Measurements from ENCODE around the gene MYEOV. TPM values are rescaled to one million over a fixed set of nuclear protein-coding genes. Genes with fewer than 3 reads are reported as not detected.

The MYEOV gene
- total and polyA plus RNA-seq, 2 of the 8 experiments (the other 6 are each of a cell fraction or from before 2014, with no cell fraction given) = 0.44 to 0.67 TPM

DNA sequence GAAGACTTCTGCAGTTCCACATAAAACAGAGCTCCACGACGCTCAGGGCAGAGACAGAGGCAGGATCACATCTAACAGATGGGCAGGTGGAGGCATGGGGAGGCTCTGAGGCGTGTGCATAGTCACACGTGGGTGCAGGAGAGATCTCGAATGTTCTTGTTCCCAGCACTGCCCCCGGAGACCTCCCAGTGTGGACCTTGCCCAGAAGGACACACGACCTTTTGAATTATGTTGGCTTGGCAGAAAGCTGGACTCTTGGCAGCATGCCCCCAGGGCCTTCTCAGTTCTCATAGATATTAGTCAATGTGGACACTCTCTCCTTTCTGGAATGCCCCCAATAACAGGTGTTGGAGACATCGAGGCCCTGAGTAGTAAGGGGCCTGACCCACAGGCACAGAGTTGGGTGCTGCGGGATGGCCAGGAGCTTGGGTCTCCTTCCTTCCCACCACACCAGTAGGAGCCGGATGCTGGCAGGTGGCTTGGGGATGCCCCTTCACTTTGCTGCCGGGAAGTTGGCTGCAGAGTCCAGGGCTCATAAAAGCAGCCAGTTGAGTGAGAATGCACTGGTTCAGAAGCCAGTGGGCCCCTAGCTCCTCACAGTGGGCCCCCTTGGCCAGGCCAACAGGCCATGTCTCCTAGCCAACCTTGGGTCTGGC lies 12.1 kb downstream of the MYEOV start (continued):
- no peak for TF ChIP-seq MAFK (IDR thresholded peaks at IDR 0.05; ENCODE audit: low read depth, low read length)
- TF ChIP-seq SP1 (IDR thresholded peaks at IDR 0.05; ENCODE audit: low read depth, low read length) = no peak
- no peak for TF ChIP-seq TBP (IDR thresholded peaks at IDR 0.05; ENCODE audit: low read depth, low read length)
- TF ChIP-seq EZH2 (IDR thresholded peaks at IDR 0.05; ENCODE audit: low read depth, low read length, severe bottlenecking) = no peak

Measured in H1 (cell line).